ENCODE measurements around the gene RALGPS1. TPM values are rescaled to one million over a fixed set of nuclear protein-coding genes. Genes with fewer than 3 reads are reported as not detected.

The RALGPS1 gene
- polyA plus RNA-seq, 3 donors: 0.60 to 4.6 (median 1.3) TPM

- Histone ChIP-seq H3K4me1 (ENCODE audit: control insufficient read depth in 1 of 2, insufficient read depth in 2 of 2, low read length in 2 of 2) (no peaks in the 10 kb centered on the region), H3K36me3 (replicated peaks in 1 of 2; ENCODE audit: control insufficient read depth in 1 of 2, insufficient read depth in 2 of 2, low read length in 2 of 2) (no peaks in the 10 kb centered on the region), H3K9me3 (replicated peaks in 1 of 2; ENCODE audit: control insufficient read depth in 1 of 2, insufficient read depth in 1 of 2, low read length in 2 of 2) (no peaks in the 10 kb centered on the region), H2AFZ (ENCODE audit: insufficient read depth, low read depth, low read length, poor library complexity, severe bottlenecking) (no peak overlapping the region), H3K27me3 (ENCODE audit: control insufficient read depth in 2 of 2, insufficient read depth in 2 of 2, low read length in 2 of 2) (no peaks in the 10 kb centered on the region), H4K20me1 (ENCODE audit: insufficient read depth, low read length) (no peaks in the 10 kb centered on the region), H3K27ac (ENCODE audit: low read depth in 1 of 2, low read length in 2 of 2) (no peak overlapping the region), H3K79me2 (ENCODE audit: insufficient read depth, low read length) (no peaks in the 10 kb centered on the region), H3K4me2 (replicated peaks; ENCODE audit: extremely low read depth, low read length, poor library complexity, severe bottlenecking) (no peak overlapping the region), H3K9ac (ENCODE audit: insufficient read depth, low read length, poor library complexity, severe bottlenecking) (no peak overlapping the region), H3K4me3 (replicated peaks in 1 of 3; ENCODE audit: low read depth in 2 of 3, low read length in 3 of 3) (no peak overlapping the region)
- Mint-ChIP-seq H3K4me1 (no peaks in the 10 kb centered on the region), H3K27ac (no peak overlapping the region), H3K4me3 (no peak overlapping the region), H3K9me3 (no peaks in the 10 kb centered on the region), H3K27me3 (ENCODE audit: low read depth in 3 of 3) (no peaks in the 10 kb centered on the region), H3K36me3 (peaks cover 0 to 25% of the 10 kb centered on the region in 2 donors)
- no peak for DNase-seq
- no CpG with 5 or more reads among the region's 4 CpGs for WGBS (ENCODE audit: insufficient coverage)
- TF ChIP-seq CTCF (IDR thresholded peaks at IDR 0.05): no peak
- intact Hi-C loops (cut with micrococcal nuclease): no loop called here
These were observed 144.1 kb downstream of the RALGPS1 start for GRCh38 chr9:127058645-127059021.

GRCh38 chr9:127059030-127059429 is 144.4 kb downstream of the RALGPS1 start:
- Histone ChIP-seq H3K9ac (ENCODE audit: insufficient read depth, low read length, poor library complexity, severe bottlenecking) (no peak overlapping the region), H3K36me3 (replicated peaks in 1 of 2; ENCODE audit: control insufficient read depth in 1 of 2, insufficient read depth in 2 of 2, low read length in 2 of 2) (no peaks in the 10 kb centered on the region), H3K27ac (ENCODE audit: low read depth in 1 of 2, low read length in 2 of 2) (no peak overlapping the region), H4K20me1 (ENCODE audit: insufficient read depth, low read length) (no peaks in the 10 kb centered on the region), H3K4me3 (replicated peaks in 1 of 3; ENCODE audit: low read depth in 2 of 3, low read length in 3 of 3) (no peak overlapping the region), H2AFZ (ENCODE audit: insufficient read depth, low read depth, low read length, poor library complexity, severe bottlenecking) (no peak overlapping the region), H3K4me1 (ENCODE audit: control insufficient read depth in 1 of 2, insufficient read depth in 2 of 2, low read length in 2 of 2) (no peaks in the 10 kb centered on the region), H3K4me2 (replicated peaks; ENCODE audit: extremely low read depth, low read length, poor library complexity, severe bottlenecking) (no peak overlapping the region), H3K27me3 (ENCODE audit: control insufficient read depth in 2 of 2, insufficient read depth in 2 of 2, low read length in 2 of 2) (no peaks in the 10 kb centered on the region), H3K79me2 (ENCODE audit: insufficient read depth, low read length) (no peaks in the 10 kb centered on the region), H3K9me3 (replicated peaks in 1 of 2; ENCODE audit: control insufficient read depth in 1 of 2, insufficient read depth in 1 of 2, low read length in 2 of 2) (no peaks in the 10 kb centered on the region)
- intact Hi-C loops (cut with micrococcal nuclease): no loop called here
- Mint-ChIP-seq H3K27ac (no peak overlapping the region), H3K27me3 (ENCODE audit: low read depth in 3 of 3) (no peaks in the 10 kb centered on the region), H3K4me3 (no peak overlapping the region), H3K9me3 (no peaks in the 10 kb centered on the region), H3K36me3 (peaks cover 0 to 21% of the 10 kb centered on the region in 2 donors), H3K4me1 (no peaks in the 10 kb centered on the region)
- no peak for TF ChIP-seq CTCF (IDR thresholded peaks at IDR 0.05)
- DNase-seq: no peak
- WGBS (ENCODE audit: insufficient coverage): no CpG with 5 or more reads among the region's 2 CpGs

Measured in CD14-positive monocyte (primary cell).